IMR-90 (cell line): ENCODE results near the gene NUP50.

Experiments used
- BHLHE40 ChIP-seq: fragments of 150-350 bp; IDR thresholded peaks from 2 replicates; pipeline ENCODE4 v1.6.1; 2016; ENCODE audit warnings: mild to moderate bottlenecking, low read depth, low read length
- CHD1 ChIP-seq: IDR thresholded peaks from 2 replicates; pipeline ENCODE4 v1.6.1; 2012; ENCODE audit warnings: low read depth, low read length, improper control_type of control experiment
- CTCF ChIP-seq: conservative IDR thresholded peaks from 2 replicates; pipeline ENCODE4 v1.5.1; 2012; ENCODE audit warnings: mild to moderate bottlenecking, low read depth, low read length, improper control_type of control experiment
- MAFK ChIP-seq: IDR thresholded peaks from 2 replicates; pipeline ENCODE4 v1.6.1; 2012; ENCODE audit warnings: low read depth, low read length, improper control_type of control experiment
- MAZ ChIP-seq: IDR thresholded peaks from 2 replicates; pipeline ENCODE4 v1.6.1; 2012; ENCODE audit warnings: low read depth, mild to moderate bottlenecking, low read length, improper control_type of control experiment, moderate library complexity, borderline replicate concordance
- POLR2A ChIP-seq: IDR thresholded peaks from 2 replicates; pipeline ENCODE4 v1.6.1; 2012; ENCODE audit warnings: mild to moderate bottlenecking, low read depth, low read length
- TF ChIP-seq, protein P1 (sequence below): fragments of 150-350 bp; IDR thresholded peaks from 2 replicates; pipeline ENCODE4 v1.6.1; 2016; ENCODE audit warnings: low read depth, mild to moderate bottlenecking, low read length, moderate library complexity, borderline replicate concordance

DNA sequence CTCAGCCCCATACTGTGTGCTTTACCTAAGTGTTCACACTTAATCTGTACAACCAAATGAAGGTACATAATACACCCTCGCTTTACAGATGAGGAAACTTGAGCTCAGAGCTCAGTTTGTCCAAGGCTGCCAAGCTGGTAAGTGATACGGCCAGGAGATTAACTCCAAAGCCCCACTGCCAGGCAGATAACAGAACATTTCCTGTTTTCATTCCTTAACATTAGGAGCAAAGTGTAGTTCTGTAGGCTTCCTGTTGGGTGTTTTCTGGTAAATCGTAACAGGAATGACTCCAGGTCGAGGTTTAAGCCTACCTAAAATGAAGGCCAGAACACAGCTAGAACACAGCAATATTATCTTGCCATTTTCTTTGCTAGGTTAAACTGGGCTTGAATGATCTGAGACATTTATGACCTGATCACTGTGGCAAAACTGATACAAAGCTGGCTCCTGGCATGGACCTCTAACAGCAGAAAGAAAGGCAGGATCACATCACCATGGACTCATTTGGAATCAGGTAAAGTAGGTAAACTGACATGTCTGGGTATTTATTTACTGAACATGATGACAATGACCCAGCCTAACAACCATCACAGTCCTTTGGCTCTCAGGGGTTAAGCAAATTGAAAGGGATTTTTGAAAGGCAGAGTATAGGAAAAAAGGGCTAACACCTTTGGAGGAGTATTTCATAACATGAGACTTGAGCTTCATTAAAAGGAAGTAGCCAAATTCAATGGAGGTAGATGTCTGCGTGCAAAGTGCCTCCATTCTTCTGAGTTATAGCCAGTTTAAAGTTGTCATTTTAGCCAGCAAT is 3.9 kb upstream of the NUP50 start:
- TF ChIP-seq CTCF (0 out of 2 replicates have a peak, but pooled peaks have one; percentile 6), CHD1 (no peak), BHLHE40 (no peak), MAZ (no peak), MAFK (no peak), POLR2A (no peak)
- TF ChIP-seq, protein P1, sequence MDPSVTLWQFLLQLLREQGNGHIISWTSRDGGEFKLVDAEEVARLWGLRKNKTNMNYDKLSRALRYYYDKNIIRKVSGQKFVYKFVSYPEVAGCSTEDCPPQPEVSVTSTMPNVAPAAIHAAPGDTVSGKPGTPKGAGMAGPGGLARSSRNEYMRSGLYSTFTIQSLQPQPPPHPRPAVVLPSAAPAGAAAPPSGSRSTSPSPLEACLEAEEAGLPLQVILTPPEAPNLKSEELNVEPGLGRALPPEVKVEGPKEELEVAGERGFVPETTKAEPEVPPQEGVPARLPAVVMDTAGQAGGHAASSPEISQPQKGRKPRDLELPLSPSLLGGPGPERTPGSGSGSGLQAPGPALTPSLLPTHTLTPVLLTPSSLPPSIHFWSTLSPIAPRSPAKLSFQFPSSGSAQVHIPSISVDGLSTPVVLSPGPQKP = no peak
